Prostate gland (tissue), 2 donors: ENCODE measurements around the gene HOXA1.

Experiments
- POLR2A ChIP-seq: fragments of 450-650 bp; IDR thresholded peaks from one replicate; pipeline ENCODE4 v1.6.1; 2016; ENCODE audit warnings: antibody characterized with exemption, mild to moderate bottlenecking
- TF ChIP-seq, protein P1 (sequence below), 4 experiments: fragments of 200-600 bp in 2 of 4; fragments of 450-650 bp in 2 of 4; sonication (generic) in 2 of 4; IDR thresholded peaks; 1 replicate in 3 of 4; 2 replicates in 1 of 4; pipeline ENCODE4 v1.5.1; 2016 to 2019; ENCODE audit warnings: antibody characterized with exemption in 4 of 4, mild to moderate bottlenecking in 2 of 4, moderate library complexity in 2 of 4

DNA sequence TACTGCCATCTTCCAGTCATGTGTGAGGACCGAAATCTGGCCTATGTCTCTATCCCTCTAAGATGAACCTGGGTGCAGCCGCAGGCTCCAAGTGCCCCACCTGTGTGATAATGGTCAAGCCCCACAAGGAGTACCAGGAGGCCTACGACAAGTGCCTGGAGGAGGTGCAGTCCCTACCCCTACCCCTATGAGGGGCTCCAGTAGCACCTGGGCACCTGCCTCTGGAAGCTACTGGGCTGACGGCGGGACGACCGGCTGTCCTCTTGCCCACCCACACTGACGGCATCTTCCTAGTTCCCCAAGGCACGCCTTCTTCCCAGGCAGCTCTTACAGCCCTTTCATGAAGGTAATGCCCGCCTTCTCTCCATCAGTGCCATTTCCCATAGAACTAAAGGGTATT, 47.4 kb downstream of the HOXA1 start:
- TF ChIP-seq, protein P1, sequence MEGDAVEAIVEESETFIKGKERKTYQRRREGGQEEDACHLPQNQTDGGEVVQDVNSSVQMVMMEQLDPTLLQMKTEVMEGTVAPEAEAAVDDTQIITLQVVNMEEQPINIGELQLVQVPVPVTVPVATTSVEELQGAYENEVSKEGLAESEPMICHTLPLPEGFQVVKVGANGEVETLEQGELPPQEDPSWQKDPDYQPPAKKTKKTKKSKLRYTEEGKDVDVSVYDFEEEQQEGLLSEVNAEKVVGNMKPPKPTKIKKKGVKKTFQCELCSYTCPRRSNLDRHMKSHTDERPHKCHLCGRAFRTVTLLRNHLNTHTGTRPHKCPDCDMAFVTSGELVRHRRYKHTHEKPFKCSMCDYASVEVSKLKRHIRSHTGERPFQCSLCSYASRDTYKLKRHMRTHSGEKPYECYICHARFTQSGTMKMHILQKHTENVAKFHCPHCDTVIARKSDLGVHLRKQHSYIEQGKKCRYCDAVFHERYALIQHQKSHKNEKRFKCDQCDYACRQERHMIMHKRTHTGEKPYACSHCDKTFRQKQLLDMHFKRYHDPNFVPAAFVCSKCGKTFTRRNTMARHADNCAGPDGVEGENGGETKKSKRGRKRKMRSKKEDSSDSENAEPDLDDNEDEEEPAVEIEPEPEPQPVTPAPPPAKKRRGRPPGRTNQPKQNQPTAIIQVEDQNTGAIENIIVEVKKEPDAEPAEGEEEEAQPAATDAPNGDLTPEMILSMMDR (IDR thresholded peaks at IDR 0.05) = no peak
- no peak for TF ChIP-seq POLR2A
